Neural cell (in vitro differentiated cells): Measurements from ENCODE around the gene GSTM2.

Experiments
- CTCF ChIP-seq: fragments of 450-650 bp; IDR thresholded peaks from 2 replicates; pipeline ENCODE4 v1.5.1; 2014; ENCODE audit warnings: antibody characterized with exemption, mild to moderate bottlenecking, moderate library complexity; ENCODE audit not compliant: poor library complexity, severe bottlenecking
- EP300 ChIP-seq: fragments of 450-650 bp; conservative IDR thresholded peaks from 2 replicates; pipeline ENCODE4 v1.6.1; 2014; ENCODE audit warnings: antibody characterized with exemption, mild to moderate bottlenecking, moderate library complexity; ENCODE audit not compliant: poor library complexity, severe bottlenecking
- EZH2 ChIP-seq: fragments of 200-600, 300-800 bp; shearing (Covaris generic), sonication (generic); IDR thresholded peaks from 2 replicates; pipeline ENCODE4 v1.6.1; 2014; ENCODE audit warnings: antibody characterized with exemption, low read length, borderline replicate concordance, mild to moderate bottlenecking; ENCODE audit not compliant: insufficient read depth, poor library complexity, severe bottlenecking
- MXI1 ChIP-seq: fragments of 450-650 bp; conservative IDR thresholded peaks from 2 replicates; pipeline ENCODE4 v1.6.1; 2014; ENCODE audit warnings: antibody characterized with exemption, mild to moderate bottlenecking; ENCODE audit not compliant: poor library complexity, severe bottlenecking
- POLR2AphosphoS5 ChIP-seq: IDR thresholded peaks from 2 replicates; pipeline ENCODE4 v1.6.1; 2012
- RAD21 ChIP-seq: fragments of 450-650 bp; conservative IDR thresholded peaks from 2 replicates; pipeline ENCODE4 v1.6.1; 2014; ENCODE audit warnings: antibody characterized with exemption, mild to moderate bottlenecking, moderate library complexity
- REST ChIP-seq: IDR thresholded peaks from 2 replicates; pipeline ENCODE4 v1.6.1; 2012; ENCODE audit warnings: borderline replicate concordance
- SMC3 ChIP-seq: fragments of 450-650 bp; conservative IDR thresholded peaks from 2 replicates; pipeline ENCODE4 v1.6.1; 2014; ENCODE audit warnings: antibody characterized with exemption, mild to moderate bottlenecking, moderate library complexity; ENCODE audit not compliant: poor library complexity
- TAF1 ChIP-seq: IDR thresholded peaks from 2 replicates; pipeline ENCODE4 v1.6.1; 2012; ENCODE audit warnings: low read depth

GRCh38 chr1:109658533-109659042, 9.3 kb upstream of the GSTM2 start:
- TF ChIP-seq POLR2AphosphoS5 (no peak), CTCF (no peak), RAD21 (no peak), REST (no peak), EZH2 (no peak), SMC3 (no peak), TAF1 (no peak), EP300 (no peak), MXI1 (no peak)
